H7 (cell line): ENCODE measurements around the gene DNAH10. TPM values are rescaled to one million over a fixed set of nuclear protein-coding genes. Genes with fewer than 3 reads are reported as not detected.
"Not testable (repeated sequence)": the region's sequence is repeated elsewhere in the genome, so short reads cannot be mapped to it uniquely, and the experiment has no call there.

ENCODE experiments used
- DNase-seq: peaks from one replicate; pipeline ENCODE4 v3.0.0; 2012
- H3K27me3 ChIP-seq: 2 replicates; pipeline ENCODE4 v1.6.0; 2011; ENCODE audit warnings: mild to moderate bottlenecking, low read length; ENCODE audit not compliant: control insufficient read depth, insufficient read depth
- H3K36me3 ChIP-seq: replicated peaks from 2 replicates; pipeline ENCODE4 v1.5.1; 2011; ENCODE audit warnings: low read length; ENCODE audit not compliant: control insufficient read depth, insufficient read depth
- H3K4me3 ChIP-seq: 2 replicates; pipeline ENCODE4 v1.5.1; 2011; ENCODE audit warnings: low read depth, mild to moderate bottlenecking, control low read depth, low read length, moderate library complexity; ENCODE audit not compliant: insufficient read depth
- total RNA-seq: library from RNA; depleted of rRNA; stranded (reverse); fragments of >200 nt; shearing (Covaris generic); gene quantifications from 2 replicates; pipeline ENCODE4 v1.2.3, GENCODE V29; 2014

Gene DNAH10
- total RNA-seq, 1 experiment from 2014 or later: 0.03 TPM

DNA sequence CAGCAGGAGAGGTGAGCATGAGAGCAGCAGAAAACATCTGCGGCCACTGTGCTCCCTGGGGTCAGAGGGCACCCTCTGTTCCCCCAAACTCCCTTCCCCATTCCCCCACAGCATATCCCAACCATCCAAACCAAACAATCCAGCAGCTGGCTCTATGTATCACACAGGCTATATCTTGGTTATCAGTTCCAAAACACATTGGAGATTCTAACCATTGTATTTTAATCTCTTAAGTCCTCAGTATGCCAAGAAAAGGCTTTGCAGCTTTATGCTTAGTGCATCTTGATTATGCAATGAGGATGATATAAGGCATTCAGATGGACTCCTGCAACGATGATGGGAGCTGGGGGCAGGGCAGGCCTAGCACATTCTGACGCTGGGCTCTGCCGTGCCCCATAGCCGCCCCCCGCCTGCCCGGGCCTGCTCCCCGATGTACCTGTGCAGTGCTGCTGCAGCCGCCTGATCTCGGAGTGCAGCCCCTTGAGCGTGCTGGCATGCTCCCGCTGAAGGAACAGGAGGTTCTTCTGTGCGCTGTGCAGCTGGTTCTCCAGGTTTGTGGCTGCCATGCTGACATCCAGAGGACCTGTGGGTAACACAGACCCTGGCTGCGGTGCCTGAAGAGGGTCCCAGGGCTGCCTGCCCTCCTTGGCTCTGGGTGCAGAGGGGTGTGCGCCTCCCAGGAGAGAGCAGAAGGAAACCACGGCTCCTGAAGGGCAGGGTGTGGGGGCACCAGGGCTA lies 181.0 kb downstream of the DNAH10 start:
- DNase-seq: peak; percentile 33
- Histone ChIP-seq H3K36me3 (no peaks in the 10 kb centered on the region), H3K4me3 (no peak overlapping the region)

GRCh38 chr12:123943816-123944215 lies 181.7 kb downstream of the DNAH10 start:
- no peaks in the 10 kb centered on the region for H3K36me3 ChIP-seq
- DNase-seq: peak; percentile 29

More for the DNA sequence above, 181.0 kb downstream of the DNAH10 start:
- H3K27me3 ChIP-seq: no peaks in the 10 kb centered on the region

GRCh38 chr12:123944696-123945095 lies 182.6 kb downstream of the DNAH10 start:
- Histone ChIP-seq H3K27me3 (no peaks in the 10 kb centered on the region), H3K4me3 (no peak overlapping the region), H3K36me3 (no peaks in the 10 kb centered on the region)
- no peak for DNase-seq

More at GRCh38 chr12:123943816-123944215, 181.7 kb downstream of the DNAH10 start:
- no peak overlapping the region for H3K4me3 ChIP-seq
- no peaks in the 10 kb centered on the region for H3K27me3 ChIP-seq

DNA sequence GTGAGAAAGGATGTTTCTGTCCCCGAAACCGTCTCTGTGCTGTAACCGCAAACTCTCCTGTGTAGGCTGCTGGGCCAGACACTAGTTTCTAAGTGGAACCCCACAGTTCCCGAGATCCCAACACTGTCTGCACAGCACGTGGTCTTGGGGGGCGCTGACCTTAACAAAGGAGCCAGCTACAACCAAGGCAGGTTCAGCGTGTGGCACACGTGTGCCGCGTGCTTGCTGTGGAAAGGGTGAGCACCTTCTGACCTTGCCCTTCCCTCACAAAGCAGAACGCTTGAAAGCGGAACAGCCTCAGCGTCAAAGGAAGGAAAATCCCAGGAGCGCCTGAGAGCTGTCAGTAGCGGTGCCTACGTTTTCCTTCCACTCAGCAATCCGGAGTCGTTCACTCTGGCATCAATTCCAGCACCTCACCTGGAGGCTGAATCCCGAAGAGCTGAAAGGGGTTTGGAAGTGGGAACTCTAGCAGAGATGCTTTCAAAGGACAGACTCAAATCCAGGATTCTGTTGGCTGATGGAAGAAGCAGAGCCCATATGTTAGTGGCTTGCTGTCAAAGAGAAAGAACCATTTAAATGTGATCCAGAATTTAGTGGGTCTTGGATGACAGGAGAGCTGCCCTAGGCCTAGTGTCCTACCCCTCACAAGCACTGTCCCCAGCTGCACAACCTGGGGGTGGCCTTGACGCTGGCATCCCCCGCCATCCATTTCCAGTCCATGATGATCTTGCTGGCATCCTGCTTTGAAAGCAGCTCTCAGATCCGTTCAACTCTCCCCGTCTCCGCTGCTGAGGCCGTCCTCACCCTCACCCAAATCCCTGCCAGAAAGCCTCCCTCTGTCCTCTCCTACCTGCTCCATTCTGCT lies 183.4 kb downstream of the DNAH10 start:
- H3K4me3 ChIP-seq: no peak overlapping the region
- DNase-seq: peak; percentile 36
- no peaks in the 10 kb centered on the region for H3K27me3 ChIP-seq
- no peaks in the 10 kb centered on the region for H3K36me3 ChIP-seq

DNA sequence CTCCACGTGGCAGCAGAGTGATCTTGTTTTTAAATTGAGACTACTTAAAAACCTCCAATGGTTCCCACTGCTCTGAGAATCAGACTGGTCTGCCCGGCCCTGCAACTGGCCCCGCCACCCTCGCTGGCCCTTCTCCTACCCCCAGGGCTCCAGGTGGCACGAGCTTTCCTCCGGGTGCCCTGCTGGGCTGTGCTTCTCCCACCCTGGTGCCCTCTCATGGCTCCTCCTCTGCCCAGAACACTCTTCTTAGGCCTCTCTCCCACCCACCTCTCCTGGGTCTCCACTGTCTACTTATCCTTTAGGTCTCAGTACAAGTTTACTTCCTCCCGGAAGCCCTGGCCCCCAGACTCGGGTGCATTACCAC lies 184.0 kb downstream of the DNAH10 start:
- Histone ChIP-seq H3K4me3 (no peak overlapping the region), H3K36me3 (no peaks in the 10 kb centered on the region), H3K27me3 (no peaks in the 10 kb centered on the region)
- peak; percentile 27 for DNase-seq

DNA sequence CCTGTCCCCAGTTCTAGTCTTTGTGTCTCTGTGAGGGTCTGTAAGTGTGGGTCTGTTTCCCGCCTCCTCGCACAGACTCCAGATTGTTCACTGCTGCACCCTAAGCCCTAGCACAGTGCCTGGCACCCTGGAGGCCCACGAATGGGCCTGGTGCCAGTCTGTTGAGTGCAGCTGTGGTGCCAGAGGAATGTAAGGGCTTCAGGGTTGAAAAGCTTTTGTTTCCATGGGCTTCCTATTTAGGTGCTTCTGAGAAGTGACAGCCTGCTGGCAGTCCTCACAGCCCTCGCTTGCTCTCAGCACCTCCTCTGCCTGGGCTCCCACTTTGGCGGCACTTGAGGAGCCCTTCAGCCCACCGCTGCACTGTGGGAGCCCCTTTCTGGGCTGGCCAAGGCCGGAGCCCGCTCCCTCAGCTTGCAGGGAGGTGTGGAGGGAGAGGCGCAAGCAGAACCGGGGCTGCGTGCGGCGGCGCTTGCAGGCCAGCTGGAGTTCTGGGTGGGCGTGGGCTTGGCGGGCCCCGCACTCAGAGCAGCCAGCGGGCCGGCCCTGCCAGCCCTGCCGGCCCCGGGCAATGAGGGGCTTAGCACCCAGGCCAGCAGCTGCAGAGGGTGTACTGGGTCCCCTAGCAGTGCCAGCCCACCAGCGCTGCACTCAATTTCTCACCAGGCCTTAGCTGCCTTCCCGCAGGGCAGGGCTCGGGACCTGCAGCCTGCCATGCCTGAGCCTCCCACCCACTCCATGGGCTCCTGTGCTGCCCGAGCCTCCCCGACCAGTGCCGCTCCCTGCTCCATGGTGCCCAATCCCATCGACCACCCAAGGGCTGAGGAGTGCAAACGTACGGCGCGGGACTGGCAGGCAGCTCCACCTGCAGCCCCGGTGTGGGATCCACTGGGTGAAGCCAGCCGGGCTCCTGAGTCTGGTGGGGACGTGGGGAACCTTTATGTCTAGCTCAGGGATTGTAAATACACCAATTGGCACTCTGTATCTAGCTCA lies 184.7 kb downstream of the DNAH10 start:
- not testable (repeated sequence) for H3K4me3 ChIP-seq, H3K27me3 ChIP-seq, H3K36me3 ChIP-seq, DNase-seq

DNA sequence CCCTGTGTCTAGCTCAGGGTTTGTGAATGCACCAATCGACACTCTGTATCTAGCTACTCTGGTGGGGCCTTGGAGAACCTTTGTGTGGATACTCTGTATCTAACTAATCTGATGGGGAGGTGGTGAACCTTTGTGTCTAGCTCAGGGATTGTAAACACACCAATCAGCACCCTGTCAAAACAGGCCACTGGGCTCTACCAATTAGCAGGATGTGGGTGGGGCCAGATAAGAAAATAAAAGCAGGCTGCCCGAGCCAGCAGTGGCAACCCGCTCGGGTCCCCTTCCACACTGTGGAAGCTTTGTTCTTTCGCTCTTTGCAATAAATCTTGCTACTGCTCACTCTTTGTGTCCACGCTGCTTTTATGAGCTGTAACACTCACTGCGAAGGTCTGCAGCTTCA lies 185.4 kb downstream of the DNAH10 start:
- not testable (repeated sequence) for H3K36me3 ChIP-seq, H3K4me3 ChIP-seq, DNase-seq, H3K27me3 ChIP-seq

DNA sequence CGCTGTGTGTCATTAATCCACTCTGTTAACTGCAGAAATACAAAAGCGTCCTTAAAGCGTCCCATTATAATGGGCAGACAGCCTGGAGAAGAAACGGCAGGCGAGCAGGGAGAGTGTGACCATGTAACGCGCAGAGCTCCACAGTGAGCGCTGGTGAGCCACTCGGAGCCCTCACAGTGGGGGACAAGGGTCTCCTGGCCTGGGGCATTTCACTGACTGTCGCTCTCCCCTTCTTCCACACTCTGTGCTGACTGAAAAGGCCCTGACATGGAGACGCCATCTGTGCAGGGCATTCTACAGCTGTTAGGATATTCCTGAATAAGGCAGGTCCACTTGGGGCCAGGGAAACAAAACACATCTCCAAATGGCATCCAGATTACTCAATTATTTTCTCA lies 186.3 kb downstream of the DNAH10 start:
- peak; percentile 62 for DNase-seq

GRCh38 chr12:123948796-123949769 lies 187.0 kb downstream of the DNAH10 start:
- Histone ChIP-seq H3K4me3 (no peak overlapping the region), H3K27me3 (no peaks in the 10 kb centered on the region), H3K36me3 (no peaks in the 10 kb centered on the region)
- DNase-seq: peak; percentile 40

More for the DNA sequence above, 186.3 kb downstream of the DNAH10 start:
- H3K36me3 ChIP-seq: no peaks in the 10 kb centered on the region
- no peaks in the 10 kb centered on the region for H3K27me3 ChIP-seq
- no peak overlapping the region for H3K4me3 ChIP-seq

DNA sequence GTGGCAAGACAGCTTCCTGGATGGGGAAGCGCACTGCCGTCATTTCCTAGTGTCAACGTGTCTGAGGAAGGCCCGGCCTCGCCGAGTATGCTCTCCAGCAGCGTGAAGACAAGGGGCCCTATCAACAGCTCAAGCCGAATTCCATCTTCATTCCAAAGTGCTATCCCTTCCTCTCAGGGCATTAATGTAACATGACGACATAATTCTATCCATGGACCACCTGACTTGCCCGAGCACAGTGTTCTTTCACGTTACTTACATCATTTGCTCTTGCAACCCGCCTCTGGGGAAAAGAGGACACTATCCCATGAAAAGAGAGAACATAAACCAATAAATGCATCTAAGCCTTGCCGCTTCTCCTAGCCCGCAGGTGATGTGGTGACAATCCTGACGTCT lies 187.7 kb downstream of the DNAH10 start:
- H3K36me3 ChIP-seq: no peaks in the 10 kb centered on the region
- H3K4me3 ChIP-seq: no peak overlapping the region
- DNase-seq: peak; percentile 27
- H3K27me3 ChIP-seq: no peaks in the 10 kb centered on the region

DNA sequence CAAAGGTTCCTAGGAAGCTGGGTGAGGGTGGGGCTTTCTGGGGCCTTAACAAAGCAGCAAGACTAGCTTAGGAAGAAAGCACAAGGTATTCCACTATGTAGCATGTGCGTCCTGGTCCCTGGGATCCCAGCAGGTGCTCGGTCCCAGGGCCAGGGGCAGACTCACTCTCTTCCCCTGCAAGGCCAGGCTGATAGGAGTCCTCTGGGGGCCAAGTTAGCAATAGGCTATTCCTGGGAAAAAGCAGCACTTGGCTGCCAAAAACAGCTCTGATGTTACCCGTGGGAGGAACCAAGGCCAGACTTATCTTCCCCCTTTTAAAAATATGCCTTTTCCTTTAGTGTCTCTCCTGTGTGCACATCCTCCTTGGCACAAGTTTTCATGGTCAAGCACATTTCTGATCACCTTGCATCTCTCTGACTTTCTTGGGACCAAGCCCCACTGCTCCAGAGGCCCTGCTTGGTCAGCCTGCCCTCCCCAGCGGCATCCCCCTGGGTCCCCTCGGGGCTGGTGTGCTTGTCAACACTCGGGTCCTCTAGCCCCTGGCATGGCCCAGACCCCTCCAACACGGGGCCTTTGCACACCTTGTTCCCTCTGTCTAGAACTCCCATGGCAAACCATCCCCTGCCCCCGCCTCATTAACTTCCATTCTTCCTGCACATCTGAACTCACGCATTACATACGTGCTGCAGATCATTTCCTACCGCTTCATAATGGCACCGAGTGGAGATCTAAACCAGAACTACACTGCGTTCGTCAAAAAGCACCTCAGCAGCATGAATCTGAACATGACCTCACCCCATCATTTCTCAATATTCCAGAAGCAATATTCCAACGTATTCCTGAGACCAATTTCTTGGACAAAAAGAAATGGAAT lies 188.6 kb downstream of the DNAH10 start:
- peak; percentile 37 for DNase-seq
- Histone ChIP-seq H3K4me3 (no peak overlapping the region), H3K36me3 (no peaks in the 10 kb centered on the region), H3K27me3 (no peaks in the 10 kb centered on the region; the same call in 1 of the 2 replicates)

DNA sequence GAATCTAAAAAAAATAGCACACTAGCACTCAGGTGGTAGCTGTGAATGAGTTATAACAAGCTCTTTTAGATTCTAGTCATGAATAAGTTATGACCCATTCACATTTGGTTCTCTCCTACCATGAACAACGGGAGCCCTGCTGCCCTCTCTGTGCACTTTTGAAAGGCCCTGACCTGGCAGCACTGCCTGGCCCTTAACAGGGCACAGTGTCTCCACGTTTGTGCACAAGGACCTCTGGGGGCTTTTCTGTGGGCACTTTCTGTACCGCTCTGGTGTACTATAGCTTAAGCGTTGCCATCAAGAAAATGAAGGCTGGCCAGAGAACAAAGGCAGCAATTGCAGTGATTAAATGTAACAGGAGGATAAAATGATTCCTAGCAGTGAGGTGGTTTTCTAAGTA lies 189.4 kb downstream of the DNAH10 start:
- DNase-seq: no peak
- no peak overlapping the region for H3K4me3 ChIP-seq
- no peaks in the 10 kb centered on the region; the same call in 1 of the 2 replicates for H3K27me3 ChIP-seq
- no peaks in the 10 kb centered on the region for H3K36me3 ChIP-seq
